ENCODE measurements around the gene GPR157.

- TF ChIP-seq POLR2A (IDR thresholded peaks at IDR 0.05; ENCODE audit: extremely low read depth, insufficient read length) (no peak), CTCF (IDR thresholded peaks at IDR 0.05; ENCODE audit: low read depth, low read length) (no peak), MAX (IDR thresholded peaks at IDR 0.05; ENCODE audit: low read depth, low read length) (no peak), MYC (IDR thresholded peaks at IDR 0.05; ENCODE audit: low read depth, low read length) (no peak)
These were observed 20.7 kb downstream of the GPR157 start for GRCh38 chr1:9108056-9108665.
